H9 (cell line): ENCODE data around the gene CACNB2. TPM values are rescaled to one million over a fixed set of nuclear protein-coding genes. Genes with fewer than 3 reads are reported as not detected.

ENCODE experiments used
- DNase-seq: peaks from one replicate; pipeline ENCODE4 v3.0.0-alpha.2; 2017
- H2AFZ ChIP-seq: one replicate; pipeline ENCODE4 v1.6.1; 2013; ENCODE audit warnings: mild to moderate bottlenecking, low read length, control low read depth, moderate library complexity
- H2AK5ac ChIP-seq: 2 replicates; pipeline ENCODE4 v1.6.1; 2013; ENCODE audit warnings: low read length, control low read depth, mixed read lengths; ENCODE audit not compliant: insufficient read length
- H2BK120ac ChIP-seq: one replicate; pipeline ENCODE4 v1.6.1; 2013; ENCODE audit warnings: low read depth, mild to moderate bottlenecking, low read length, control low read depth, inconsistent platforms; ENCODE audit not compliant: poor library complexity, severe bottlenecking
- H2BK12ac ChIP-seq: 2 replicates; pipeline ENCODE4 v1.6.1; 2013; ENCODE audit warnings: low read length, control low read depth, mixed read lengths, low read depth; ENCODE audit not compliant: insufficient read length
- H2BK15ac ChIP-seq: 2 replicates; pipeline ENCODE4 v1.6.1; 2013; ENCODE audit warnings: low read depth, low read length, control low read depth
- H2BK20ac ChIP-seq: one replicate; pipeline ENCODE4 v1.6.1; 2013; ENCODE audit warnings: low read depth, mild to moderate bottlenecking, low read length, control low read depth, inconsistent platforms; ENCODE audit not compliant: poor library complexity, severe bottlenecking
- H2BK5ac ChIP-seq: 2 replicates; pipeline ENCODE4 v1.6.1; 2013; ENCODE audit warnings: low read length, control low read depth, mixed read lengths; ENCODE audit not compliant: insufficient read length
- H3K14ac ChIP-seq: 2 replicates; pipeline ENCODE4 v1.6.1; 2013; ENCODE audit warnings: low read length, control low read depth; ENCODE audit not compliant: insufficient read depth
- H3K18ac ChIP-seq: 2 replicates; pipeline ENCODE4 v1.6.1; 2013; ENCODE audit warnings: low read depth, mild to moderate bottlenecking, mixed read lengths, low read length, control low read depth; ENCODE audit not compliant: insufficient read length
- H3K23ac ChIP-seq: 2 replicates; pipeline ENCODE4 v1.6.1; 2013; ENCODE audit warnings: low read length, control low read depth, mixed read lengths, low read depth; ENCODE audit not compliant: insufficient read length
- H3K23me2 ChIP-seq: 2 replicates; pipeline ENCODE4 v1.6.1; 2013; ENCODE audit warnings: low read depth, mild to moderate bottlenecking, mixed read lengths, low read length, control low read depth; ENCODE audit not compliant: insufficient read length, poor library complexity, severe bottlenecking
- H3K27ac ChIP-seq: 2 replicates; pipeline ENCODE4 v1.5.1; 2013; ENCODE audit warnings: low read length, control low read depth, mixed read lengths, low read depth; ENCODE audit not compliant: insufficient read length
- H3K27me3 ChIP-seq: 2 replicates; pipeline ENCODE4 v1.6.1; 2013; ENCODE audit warnings: low read length, control low read depth, inconsistent platforms; ENCODE audit not compliant: insufficient read depth
- H3K4ac ChIP-seq: 2 replicates; pipeline ENCODE4 v1.6.1; 2013; ENCODE audit warnings: low read depth, mild to moderate bottlenecking, control low read depth, inconsistent platforms, low read length, moderate library complexity
- H3K4me1 ChIP-seq: 2 replicates; pipeline ENCODE4 v1.6.1; 2013; ENCODE audit warnings: low read length, control low read depth, inconsistent platforms; ENCODE audit not compliant: insufficient read depth
- H3K4me2 ChIP-seq: 2 replicates; pipeline ENCODE4 v1.6.1; 2013; ENCODE audit warnings: low read length, control low read depth, mixed read lengths; ENCODE audit not compliant: insufficient read length, insufficient read depth
- H3K56ac ChIP-seq: 2 replicates; pipeline ENCODE4 v1.6.1; 2013; ENCODE audit warnings: low read depth, mild to moderate bottlenecking, mixed read lengths, low read length, control low read depth; ENCODE audit not compliant: insufficient read length
- H3K79me1 ChIP-seq: 2 replicates; pipeline ENCODE4 v1.6.1; 2013; ENCODE audit warnings: low read depth, mild to moderate bottlenecking, moderate library complexity, low read length, control low read depth, inconsistent platforms; ENCODE audit not compliant: insufficient read depth, poor library complexity, severe bottlenecking
- H3K79me2 ChIP-seq: 2 replicates; pipeline ENCODE4 v1.6.1; 2013; ENCODE audit warnings: low read length, control low read depth, inconsistent platforms; ENCODE audit not compliant: insufficient read depth
- H3K9ac ChIP-seq: 2 replicates; pipeline ENCODE4 v1.6.1; 2013; ENCODE audit warnings: low read length, control low read depth, mixed read lengths; ENCODE audit not compliant: insufficient read length; ENCODE audit errors: extremely low read depth
- H3K9me3 ChIP-seq: one replicate; pipeline ENCODE4 v1.6.1; 2013; ENCODE audit warnings: low read depth, low read length, inconsistent platforms; ENCODE audit not compliant: control insufficient read depth
- H3T11ph ChIP-seq: one replicate; pipeline ENCODE4 v1.6.1; 2013; ENCODE audit warnings: mild to moderate bottlenecking, low read length, control low read depth, inconsistent platforms
- H4K20me1 ChIP-seq: one replicate; pipeline ENCODE4 v1.6.1; 2013; ENCODE audit not compliant: control insufficient read depth, insufficient read length, insufficient read depth
- H4K5ac ChIP-seq: 2 replicates; pipeline ENCODE4 v1.6.1; 2013; ENCODE audit warnings: low read depth, mild to moderate bottlenecking, mixed read lengths, low read length, control low read depth; ENCODE audit not compliant: insufficient read length
- H4K8ac ChIP-seq: replicated peaks from 2 replicates; pipeline ENCODE4 v1.6.1; 2013; ENCODE audit warnings: low read length, control low read depth, mixed read lengths, low read depth; ENCODE audit not compliant: insufficient read length
- H4K91ac ChIP-seq: 2 replicates; pipeline ENCODE4 v1.6.1; 2013; ENCODE audit warnings: low read depth, mild to moderate bottlenecking, moderate library complexity, mixed read lengths, low read length, control low read depth; ENCODE audit not compliant: insufficient read length
- H3K27ac Mint-ChIP-seq, 3 experiments: 2 replicates in 2 of 3; 3 replicates in 1 of 3; pipeline ENCODE4 v1.8.0; 2020 to 2021; ENCODE audit warnings: mixed read lengths in 3 of 3, mild to moderate bottlenecking in 1 of 3, moderate library complexity in 1 of 3
- H3K27me3 Mint-ChIP-seq: 2 replicates; pipeline ENCODE4 v1.8.0; 2021; ENCODE audit warnings: low read depth, mild to moderate bottlenecking, moderate library complexity, mixed read lengths
- H3K36me3 Mint-ChIP-seq, 3 experiments: 2 replicates in 2 of 3; 3 replicates in 1 of 3; pipeline ENCODE4 v1.8.0; 2020 to 2021; ENCODE audit warnings: low read depth in 3 of 3, mixed read lengths in 3 of 3; ENCODE audit not compliant: insufficient read depth in 1 of 3
- H3K4me1 Mint-ChIP-seq, 2 experiments: 2 replicates each; pipeline ENCODE4 v1.8.0; 2020; ENCODE audit warnings: mixed read lengths in 2 of 2
- H3K4me3 Mint-ChIP-seq, 2 experiments: 2 replicates in 1 of 2; 3 replicates in 1 of 2; pipeline ENCODE4 v1.8.0; 2020 to 2021; ENCODE audit warnings: mild to moderate bottlenecking in 2 of 2, mixed read lengths in 2 of 2, moderate library complexity in 1 of 2
- H3K9me3 Mint-ChIP-seq, 2 experiments: 2 replicates in 1 of 2; 3 replicates in 1 of 2; pipeline ENCODE4 v1.8.0; 2020; ENCODE audit warnings: mild to moderate bottlenecking in 2 of 2, mixed read lengths in 2 of 2, moderate library complexity in 1 of 2
- CTCF ChIP-seq: fragments of 200-600 bp; sonication (generic); conservative IDR thresholded peaks from 3 replicates; pipeline ENCODE4 v1.8.0; 2021; ENCODE audit warnings: antibody characterized with exemption, mild to moderate bottlenecking
- WGBS: extraction: QIAGEN DNeasy Blood & Tissue Kit; methylation state at CpG from one replicate; pipeline ENCODE4 v1.1.7; 2013; ENCODE audit warnings: missing lambda C conversion rate, low lambda C conversion rate, mixed read lengths; ENCODE audit not compliant: insufficient read length; ENCODE audit errors: extremely low coverage; 5-methylcytosine and 5-hydroxymethylcytosine counted together
- total RNA-seq: library from RNA; stranded (reverse); gene quantifications from 2 replicates; pipeline ENCODE4 v1.2.1, GENCODE V29; 2021

The CACNB2 gene
- total RNA-seq, 1 experiment from 2014 or later, result 2.6 TPM

GRCh38 chr10:18097524-18097923, 42.7 kb upstream of the CACNB2 start:
- Mint-ChIP-seq H3K4me1 (peaks cover 43 to 48% of the 10 kb centered on the region in 2 experiments), H3K4me3 (no peak overlapping the region), H3K9me3 (no peaks in the 10 kb centered on the region), H3K27me3 (no peaks in the 10 kb centered on the region; the same call in 1 of the 2 replicates), H3K36me3 (no peaks in the 10 kb centered on the region), H3K27ac (peak overlapping the region in 1 of 3 experiments; percentile 29; a peak in 1 of 7 replicates)
- Histone ChIP-seq H3K4me1 (peaks cover 8% of the 10 kb centered on the region), H2AK5ac (no peak overlapping the region), H3K4ac (no peak overlapping the region), H3K9ac (no peak overlapping the region), H3K23ac (no peak overlapping the region), H3K14ac (no peak overlapping the region), H3K56ac (no peak overlapping the region), H2AFZ (peak overlapping the region; percentile 70), H2BK15ac (no peak overlapping the region), H3K23me2 (no peaks in the 10 kb centered on the region), H4K8ac (no peak overlapping the region), H3K27ac (no peak overlapping the region), H2BK12ac (no peak overlapping the region), H3T11ph (no peak overlapping the region), H3K79me1 (no peaks in the 10 kb centered on the region), H2BK120ac (no peak overlapping the region), H3K27me3 (no peaks in the 10 kb centered on the region), H4K20me1 (no peaks in the 10 kb centered on the region), H3K4me2 (no peak overlapping the region), H3K9me3 (no peaks in the 10 kb centered on the region), H3K79me2 (no peaks in the 10 kb centered on the region), H3K18ac (no peak overlapping the region), H2BK5ac (no peak overlapping the region), H4K91ac (no peak overlapping the region), H4K5ac (no peak overlapping the region), H2BK20ac (no peak overlapping the region)
- no peak for TF ChIP-seq CTCF
- DNase-seq, result no peak
- WGBS, result no CpG with 5 or more reads among the region's 2 CpGs
